Neuronal stem cell (in vitro differentiated cells): Measurements from ENCODE around the gene PCNX2.

Experiments used
- DNase-seq: peaks from one replicate; pipeline ENCODE4 v3.0.0-alpha.2; 2013; ENCODE audit warnings: low spot score
- H2AFZ ChIP-seq: one replicate; pipeline ENCODE4 v1.6.1; 2013; ENCODE audit warnings: mild to moderate bottlenecking, low read length, inconsistent platforms
- H2AK5ac ChIP-seq: 2 replicates; pipeline ENCODE4 v1.6.1; 2013; ENCODE audit warnings: low read depth, mild to moderate bottlenecking, inconsistent platforms, low read length, moderate library complexity, mixed read lengths
- H2BK120ac ChIP-seq: 2 replicates; pipeline ENCODE4 v1.6.1; 2013; ENCODE audit warnings: low read depth, mild to moderate bottlenecking, inconsistent platforms, low read length, moderate library complexity, mixed read lengths
- H2BK12ac ChIP-seq: one replicate; pipeline ENCODE4 v1.6.1; 2013; ENCODE audit warnings: low read length, inconsistent platforms
- H2BK15ac ChIP-seq: 2 replicates; pipeline ENCODE4 v1.6.1; 2013; ENCODE audit warnings: mild to moderate bottlenecking, low read length, inconsistent platforms, mixed read lengths
- H2BK5ac ChIP-seq: one replicate; pipeline ENCODE4 v1.6.1; 2013; ENCODE audit warnings: inconsistent platforms, mild to moderate bottlenecking, low read length, moderate library complexity
- H3K14ac ChIP-seq: one replicate; pipeline ENCODE4 v1.6.1; 2013; ENCODE audit warnings: low read length, inconsistent platforms
- H3K18ac ChIP-seq: 2 replicates; pipeline ENCODE4 v1.6.1; 2013; ENCODE audit warnings: low read length, inconsistent platforms
- H3K23ac ChIP-seq: 2 replicates; pipeline ENCODE4 v1.6.1; 2013; ENCODE audit warnings: low read depth, mild to moderate bottlenecking, mixed read lengths, low read length, inconsistent platforms; ENCODE audit not compliant: poor library complexity
- H3K27ac ChIP-seq: replicated peaks from 3 replicates; pipeline ENCODE4 v1.5.1; 2013; ENCODE audit warnings: low read length, inconsistent platforms
- H3K27me3 ChIP-seq, 3 experiments: 2 replicates each; pipeline ENCODE4 v1.6.1; 2013; ENCODE audit warnings: low read length in 3 of 3, mild to moderate bottlenecking in 2 of 3, inconsistent platforms in 1 of 3, low read depth in 1 of 3, mixed read lengths in 1 of 3, moderate library complexity in 1 of 3; ENCODE audit not compliant: control insufficient read depth in 3 of 3, insufficient read depth in 3 of 3
- H3K36me3 ChIP-seq, 2 donors: replicated peaks in 1 of 2; 2 replicates each; pipeline ENCODE4 v1.6.1; 2013; ENCODE audit warnings: low read length in 2 of 2; ENCODE audit not compliant: control insufficient read depth in 2 of 2, insufficient read depth in 2 of 2
- H3K4ac ChIP-seq: 2 replicates; pipeline ENCODE4 v1.6.1; 2013; ENCODE audit warnings: inconsistent platforms, mild to moderate bottlenecking, low read length, moderate library complexity
- H3K4me1 ChIP-seq, 2 donors: 1 replicate in 1 of 2; 2 replicates in 1 of 2; pipeline ENCODE4 v1.6.1; 2013; ENCODE audit warnings: low read length in 2 of 2, low read depth in 1 of 2; ENCODE audit not compliant: control insufficient read depth in 2 of 2, insufficient read depth in 1 of 2
- H3K4me2 ChIP-seq: one replicate; pipeline ENCODE4 v1.6.1; 2013; ENCODE audit warnings: mild to moderate bottlenecking, low read length, inconsistent platforms; ENCODE audit not compliant: insufficient read depth, poor library complexity, severe bottlenecking
- H3K4me3 ChIP-seq, 2 donors: 2 replicates each; pipeline ENCODE4 v1.5.1; 2013; ENCODE audit warnings: low read length in 2 of 2, mild to moderate bottlenecking in 2 of 2, inconsistent platforms in 1 of 2, moderate library complexity in 1 of 2
- H3K79me1 ChIP-seq: one replicate; pipeline ENCODE4 v1.6.1; 2013; ENCODE audit warnings: low read depth, mild to moderate bottlenecking, inconsistent platforms, low read length, moderate library complexity
- H3K9ac ChIP-seq: one replicate; pipeline ENCODE4 v1.6.1; 2013; ENCODE audit warnings: mild to moderate bottlenecking, low read depth, low read length, inconsistent platforms; ENCODE audit not compliant: poor library complexity
- H3K9me3 ChIP-seq, 2 donors: replicated peaks in 1 of 2; 2 replicates each; pipeline versions ENCODE3 to v1.6.1; 2013; ENCODE audit warnings: low read length in 2 of 2, mild to moderate bottlenecking in 2 of 2, inconsistent platforms in 1 of 2, low read depth in 1 of 2, mixed read lengths in 1 of 2, moderate library complexity in 1 of 2; ENCODE audit not compliant: control insufficient read depth in 2 of 2, insufficient read depth in 1 of 2
- H4K8ac ChIP-seq: one replicate; pipeline ENCODE4 v1.6.1; 2013; ENCODE audit warnings: low read depth, mild to moderate bottlenecking, inconsistent platforms, low read length, moderate library complexity
- H4K91ac ChIP-seq: one replicate; pipeline ENCODE4 v1.6.1; 2013; ENCODE audit warnings: low read length, low read depth, mild to moderate bottlenecking, inconsistent platforms; ENCODE audit not compliant: poor library complexity
- WGBS, 2 donors: extraction: QIAGEN DNeasy Blood & Tissue Kit; methylation state at CpG; one replicate each; pipeline ENCODE4 v1.1.7; 2013; ENCODE audit warnings: missing lambda C conversion rate in 2 of 2, mixed read lengths in 1 of 2; ENCODE audit not compliant: insufficient read length in 2 of 2, insufficient replicate concordance in 1 of 2; ENCODE audit errors: extremely low coverage in 2 of 2; 5-methylcytosine and 5-hydroxymethylcytosine counted together

The PCNX2 gene

GRCh38 chr1:233090746-233091494 lies 204.6 kb downstream of the PCNX2 start:
- Histone ChIP-seq H3K14ac (peak overlapping the region; percentile 57), H3K36me3 (no peaks in the 10 kb centered on the region), H3K4me1 (peaks cover 0 to 9% of the 10 kb centered on the region in 2 donors), H2BK120ac (no peak overlapping the region), H3K79me1 (no peaks in the 10 kb centered on the region), H2AK5ac (no peak overlapping the region), H4K8ac (no peak overlapping the region), H3K23ac (no peak overlapping the region), H3K4ac (no peak overlapping the region), H3K27ac (no peak overlapping the region), H2BK5ac (no peak overlapping the region), H3K18ac (no peak overlapping the region), H2BK15ac (no peak overlapping the region), H2AFZ (no peak overlapping the region), H4K91ac (no peak overlapping the region), H3K4me2 (no peak overlapping the region), H3K9me3 (no peaks in the 10 kb centered on the region), H3K4me3 (no peak overlapping the region), H3K27me3 (no peaks in the 10 kb centered on the region), H3K9ac (no peak overlapping the region), H2BK12ac (no peak overlapping the region)
- WGBS, 2 donors = no CpG with 5 or more reads among the region's 7 CpGs
- DNase-seq = no peak

DNA sequence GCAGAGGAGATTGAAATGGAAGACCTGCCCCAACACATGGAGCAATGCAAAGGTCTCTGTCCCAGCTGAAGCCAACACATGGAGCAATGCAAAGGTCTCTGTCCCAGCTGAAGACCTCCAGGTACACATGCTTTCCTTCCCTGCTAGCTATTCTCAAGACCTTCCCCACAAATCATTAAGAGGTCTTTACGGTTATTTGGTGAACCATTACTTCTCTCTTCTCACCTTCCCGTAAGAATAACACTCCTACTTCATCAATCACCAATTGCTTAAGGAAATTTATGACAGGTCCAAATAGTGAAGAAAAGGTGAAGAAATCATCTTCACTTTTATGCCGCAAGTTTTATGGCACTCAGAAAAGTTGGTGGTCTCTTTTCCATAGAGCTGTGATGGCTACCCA lies 206.3 kb downstream of the PCNX2 start:
- Histone ChIP-seq H4K8ac (no peak overlapping the region), H3K9me3 (no peaks in the 10 kb centered on the region), H2BK15ac (no peak overlapping the region), H3K36me3 (no peaks in the 10 kb centered on the region), H2AFZ (no peak overlapping the region), H3K4me1 (peaks cover 0 to 9% of the 10 kb centered on the region in 2 donors), H3K4me2 (no peak overlapping the region), H3K27me3 (no peaks in the 10 kb centered on the region), H2AK5ac (no peak overlapping the region), H3K4ac (no peak overlapping the region), H3K4me3 (no peak overlapping the region), H3K79me1 (no peaks in the 10 kb centered on the region), H2BK12ac (no peak overlapping the region), H3K27ac (no peak overlapping the region), H4K91ac (no peak overlapping the region), H3K18ac (no peak overlapping the region), H3K14ac (no peak overlapping the region), H2BK120ac (no peak overlapping the region), H2BK5ac (no peak overlapping the region), H3K9ac (no peak overlapping the region), H3K23ac (no peak overlapping the region)
- WGBS, 2 donors = no CpG with 5 or more reads among the region's 3 CpGs
- no peak for DNase-seq

- no peak overlapping the region for H2AFZ ChIP-seq
- no peak overlapping the region for H3K9ac ChIP-seq
- no peak overlapping the region for H3K4ac ChIP-seq
- no peak overlapping the region for H3K14ac ChIP-seq
- H2BK5ac ChIP-seq = no peak overlapping the region
- H3K9me3 ChIP-seq = no peaks in the 10 kb centered on the region
- H4K8ac ChIP-seq = no peak overlapping the region
- no CpG with 5 or more reads among the region's 6 CpGs for WGBS, 2 donors
- no peaks in the 10 kb centered on the region for H3K27me3 ChIP-seq
- peaks cover 0 to 9% of the 10 kb centered on the region in 2 donors for H3K4me1 ChIP-seq
- no peak overlapping the region for H2BK12ac ChIP-seq
- no peak overlapping the region for H3K23ac ChIP-seq
- H4K91ac ChIP-seq = no peak overlapping the region
- no peak overlapping the region for H3K4me3 ChIP-seq
- no peak overlapping the region for H3K18ac ChIP-seq
- no peak overlapping the region for H2BK15ac ChIP-seq
- no peak overlapping the region for H2BK120ac ChIP-seq
- no peak overlapping the region for H3K4me2 ChIP-seq
- no peak for DNase-seq
- no peak overlapping the region for H3K27ac ChIP-seq
- no peaks in the 10 kb centered on the region for H3K36me3 ChIP-seq
- no peak overlapping the region for H2AK5ac ChIP-seq
- H3K79me1 ChIP-seq = no peaks in the 10 kb centered on the region
Measured at GRCh38 chr1:233088613-233089012, 206.9 kb downstream of the PCNX2 start.

DNA sequence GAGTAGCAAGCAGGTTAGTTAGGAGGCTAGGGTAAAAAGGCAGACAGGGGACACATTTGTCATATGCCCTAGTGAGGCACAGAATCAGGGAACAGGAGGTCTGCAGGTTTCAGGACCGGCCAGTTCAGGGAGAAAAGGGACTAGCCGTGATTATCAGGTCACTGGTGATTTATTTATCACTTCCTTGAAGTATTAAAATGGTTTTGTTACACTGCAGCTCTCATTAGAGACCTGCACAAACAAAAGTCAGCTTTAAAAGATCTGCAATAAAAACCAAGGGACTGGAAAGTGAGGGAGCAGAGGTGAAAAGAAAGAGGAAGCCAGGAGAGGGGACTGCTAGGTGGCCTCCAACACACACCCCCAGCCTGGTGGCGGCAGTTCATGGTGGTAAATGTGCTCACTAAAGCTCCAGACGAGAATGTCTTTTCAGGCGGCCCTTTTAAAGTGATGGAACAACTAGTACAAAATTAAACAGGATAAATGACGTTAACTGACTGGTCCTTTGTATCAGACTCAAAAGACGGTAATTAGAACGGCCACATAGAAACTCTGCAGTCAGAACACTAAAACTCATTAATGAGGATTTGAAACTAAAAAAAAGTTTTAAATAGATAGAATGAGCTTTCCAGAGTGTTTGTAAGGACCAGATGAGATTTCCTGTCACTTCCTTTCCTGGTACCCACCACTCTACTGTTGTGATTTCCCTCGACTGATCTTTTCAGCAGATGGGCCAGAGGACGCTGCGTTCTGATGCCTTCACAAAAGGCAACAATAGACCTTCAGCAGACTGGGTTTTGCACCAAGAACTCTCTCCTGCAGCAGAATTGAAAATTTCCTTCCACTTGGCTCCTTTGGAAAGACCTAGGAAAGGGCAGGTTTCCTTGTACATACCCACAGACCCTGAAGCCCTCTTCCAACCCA lies 208.3 kb downstream of the PCNX2 start:
- H3K14ac ChIP-seq = no peak overlapping the region
- H3K18ac ChIP-seq = no peak overlapping the region
- no peak overlapping the region for H4K91ac ChIP-seq
- WGBS, 2 donors = no CpG with 5 or more reads among the region's 11 CpGs
- H3K4me1 ChIP-seq = peaks cover 0 to 9% of the 10 kb centered on the region in 2 donors
- no peaks in the 10 kb centered on the region for H3K9me3 ChIP-seq
- H3K23ac ChIP-seq = no peak overlapping the region
- no peak overlapping the region for H3K4me2 ChIP-seq
- H3K9ac ChIP-seq = no peak overlapping the region
- H4K8ac ChIP-seq = no peak overlapping the region
- H3K4me3 ChIP-seq = no peak overlapping the region
- H2BK15ac ChIP-seq = no peak overlapping the region
- no peak for DNase-seq
- no peak overlapping the region for H2BK120ac ChIP-seq
- H3K27me3 ChIP-seq = no peaks in the 10 kb centered on the region
- H3K4ac ChIP-seq = no peak overlapping the region
- H3K79me1 ChIP-seq = no peaks in the 10 kb centered on the region
- H3K27ac ChIP-seq = no peak overlapping the region
- no peaks in the 10 kb centered on the region for H3K36me3 ChIP-seq
- no peak overlapping the region for H2BK12ac ChIP-seq
- no peak overlapping the region for H2BK5ac ChIP-seq
- H2AK5ac ChIP-seq = no peak overlapping the region
- no peak overlapping the region for H2AFZ ChIP-seq
